Chondrocyte (in vitro differentiated cells): Measurements from ENCODE around the gene JCHAIN. TPM values are rescaled to one million over a fixed set of nuclear protein-coding genes. Genes with fewer than 3 reads are reported as not detected.

Source experiments
- DNase-seq: peaks from one replicate; pipeline ENCODE4 v3.0.0; 2021; ENCODE audit warnings: mixed read lengths, low spot score
- H3K27ac Mint-ChIP-seq: one replicate; pipeline ENCODE4 v1.8.0; 2021; ENCODE audit warnings: mild to moderate bottlenecking, moderate library complexity, mixed read lengths; ENCODE audit not compliant: unreplicated experiment
- H3K27me3 Mint-ChIP-seq: 2 replicates; pipeline ENCODE4 v1.8.0; 2021; ENCODE audit warnings: low read depth, mixed read lengths
- H3K36me3 Mint-ChIP-seq: 2 replicates; pipeline ENCODE4 v1.8.0; 2021; ENCODE audit warnings: low read depth, mixed read lengths
- H3K4me1 Mint-ChIP-seq: 2 replicates; pipeline ENCODE4 v1.8.0; 2021; ENCODE audit warnings: low read depth, mild to moderate bottlenecking, mixed read lengths
- H3K4me3 Mint-ChIP-seq: one replicate; pipeline ENCODE4 v1.8.0; 2021; ENCODE audit warnings: mild to moderate bottlenecking, moderate library complexity, mixed read lengths; ENCODE audit not compliant: unreplicated experiment
- H3K9me3 Mint-ChIP-seq: 2 replicates; pipeline ENCODE4 v1.8.0; 2021; ENCODE audit warnings: low read depth, mixed read lengths
- CTCF ChIP-seq: fragments of 200-600 bp; sonication (generic); IDR thresholded peaks from 2 replicates; pipeline ENCODE4 v1.5.0; 2021; ENCODE audit warnings: antibody characterized with exemption, mild to moderate bottlenecking, moderate library complexity
- total RNA-seq: library from RNA; stranded (reverse); gene quantifications from 3 replicates; pipeline ENCODE4 v1.2.1, GENCODE V29; 2021

The JCHAIN gene
- total RNA-seq, 1 donor from 2014 or later: not detected

- Mint-ChIP-seq H3K4me3 (no peak overlapping the region), H3K4me1 (no peaks in the 10 kb centered on the region), H3K9me3 (no peaks in the 10 kb centered on the region), H3K27me3 (peaks cover 22% of the 10 kb centered on the region), H3K36me3 (no peaks in the 10 kb centered on the region), H3K27ac (no peak overlapping the region)
- DNase-seq: no peak
- TF ChIP-seq CTCF: no peak
Observed at GRCh38 chr4:70678383-70678999, 12.2 kb upstream of the JCHAIN start.

GRCh38 chr4:70676554-70677090, 10.3 kb upstream of the JCHAIN start:
- Mint-ChIP-seq H3K27ac (no peak overlapping the region), H3K4me3 (no peak overlapping the region), H3K9me3 (no peaks in the 10 kb centered on the region), H3K27me3 (peaks cover 22% of the 10 kb centered on the region), H3K4me1 (no peaks in the 10 kb centered on the region), H3K36me3 (no peaks in the 10 kb centered on the region)
- no peak for TF ChIP-seq CTCF
- no peak for DNase-seq

GRCh38 chr4:70674731-70675130, 8.4 kb upstream of the JCHAIN start:
- no peak for TF ChIP-seq CTCF
- H3K27ac Mint-ChIP-seq: no peak overlapping the region
- DNase-seq: no peak
- no peaks in the 10 kb centered on the region for H3K4me1 Mint-ChIP-seq
- H3K36me3 Mint-ChIP-seq: no peaks in the 10 kb centered on the region
- no peaks in the 10 kb centered on the region for H3K9me3 Mint-ChIP-seq
- H3K27me3 Mint-ChIP-seq: peaks cover 34% of the 10 kb centered on the region
- H3K4me3 Mint-ChIP-seq: no peak overlapping the region

GRCh38 chr4:70674191-70674590, 7.9 kb upstream of the JCHAIN start:
- no peak for DNase-seq
- Mint-ChIP-seq H3K27me3 (peaks cover 30% of the 10 kb centered on the region), H3K4me3 (no peak overlapping the region), H3K27ac (no peak overlapping the region), H3K36me3 (no peaks in the 10 kb centered on the region), H3K4me1 (no peaks in the 10 kb centered on the region), H3K9me3 (no peaks in the 10 kb centered on the region)
- TF ChIP-seq CTCF: no peak

GRCh38 chr4:70671091-70671490, 4.8 kb upstream of the JCHAIN start:
- TF ChIP-seq CTCF: no peak
- DNase-seq: no peak
- Mint-ChIP-seq H3K4me1 (peaks cover 10% of the 10 kb centered on the region), H3K9me3 (no peaks in the 10 kb centered on the region), H3K4me3 (no peak overlapping the region), H3K36me3 (no peaks in the 10 kb centered on the region), H3K27ac (no peak overlapping the region), H3K27me3 (peaks cover 27% of the 10 kb centered on the region)
